Stimulated activated CD4-positive, alpha-beta T cell treated with anti-CD3 and anti-CD28 coated beads, TNF-alpha, amount 100 ng/mL, for 24 hours (primary cell): ENCODE results near the gene TIMP3.

Experiments
- DNase-seq, 3 experiments: peaks; one replicate each; pipeline ENCODE4 v3.0.0-alpha.2; 2020; ENCODE audit warnings: low read depth in 3 of 3

TIMP3 gene

GRCh38 chr22:32806296-32806695 lies 4.8 kb downstream of the TIMP3 start:
- no peak for DNase-seq

GRCh38 chr22:32808038-32808445 lies 6.5 kb downstream of the TIMP3 start:
- no peak for DNase-seq

- no peak for DNase-seq
These were observed 8.5 kb downstream of the TIMP3 start for GRCh38 chr22:32809786-32810554.

GRCh38 chr22:32810555-32811133 lies 9.1 kb downstream of the TIMP3 start:
- DNase-seq = no peak

DNA sequence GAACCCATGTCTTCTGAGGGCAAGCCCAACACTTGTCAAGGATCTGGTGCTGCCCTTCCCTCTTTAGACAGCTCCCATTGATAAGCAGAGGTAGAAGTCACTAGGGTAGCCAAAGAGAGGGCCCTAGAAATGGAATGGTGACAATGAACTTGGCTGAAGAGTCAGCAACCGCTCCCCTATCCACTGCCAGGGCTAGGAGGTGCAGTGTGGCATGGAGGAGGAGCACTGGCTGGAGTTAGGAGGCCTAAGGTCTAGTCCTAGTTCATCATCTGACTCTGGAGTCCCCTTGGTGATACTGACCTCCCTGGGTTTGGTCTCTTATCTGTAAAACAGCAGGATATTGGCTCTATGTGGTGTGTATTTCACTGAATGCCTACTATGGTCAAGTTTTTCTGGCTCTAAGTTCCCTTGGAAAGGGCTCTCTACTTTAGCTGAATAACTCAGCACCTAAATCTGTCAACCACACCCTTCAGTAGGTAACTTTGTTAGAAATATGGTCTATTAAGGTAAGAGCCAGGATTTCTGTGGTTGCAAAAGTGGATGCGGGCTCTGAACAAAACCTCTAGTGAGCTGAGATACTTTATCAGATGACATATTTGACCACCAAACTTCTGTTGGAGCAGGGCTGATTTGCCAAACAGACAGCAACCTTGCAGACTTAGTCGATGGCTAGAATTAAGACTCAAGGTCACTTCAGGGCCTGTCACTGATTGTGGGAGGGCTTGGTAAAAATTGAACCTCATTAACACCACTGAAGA lies 10.5 kb downstream of the TIMP3 start:
- no peak for DNase-seq

DNA sequence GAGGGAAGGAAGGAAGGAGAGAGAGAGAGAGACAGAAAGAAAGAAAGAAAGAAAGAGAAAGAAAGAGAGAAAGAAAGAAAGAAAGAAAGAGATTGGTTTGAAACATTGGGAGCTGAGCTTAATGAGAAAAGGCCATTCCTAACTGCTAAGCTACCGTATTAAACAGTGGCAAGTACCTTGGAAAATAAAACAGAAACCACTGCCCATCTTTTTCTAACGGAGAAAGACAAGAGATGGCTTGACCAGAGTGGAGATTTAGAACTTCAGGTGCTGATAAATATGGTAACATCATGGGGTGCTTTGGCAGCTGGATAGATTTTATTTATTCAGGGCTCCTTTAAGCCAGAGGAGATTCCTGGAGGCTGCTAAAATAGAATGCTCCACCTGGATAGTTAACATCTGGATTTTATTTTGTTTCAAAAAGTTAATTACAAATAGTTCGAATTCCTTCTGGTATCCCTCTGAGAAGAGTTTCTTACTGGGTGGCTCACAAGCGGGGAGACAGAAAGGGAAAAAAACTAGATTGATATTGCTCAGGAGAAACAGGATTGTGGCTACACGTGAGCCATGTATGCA lies 12.9 kb downstream of the TIMP3 start:
- no peak for DNase-seq

DNA sequence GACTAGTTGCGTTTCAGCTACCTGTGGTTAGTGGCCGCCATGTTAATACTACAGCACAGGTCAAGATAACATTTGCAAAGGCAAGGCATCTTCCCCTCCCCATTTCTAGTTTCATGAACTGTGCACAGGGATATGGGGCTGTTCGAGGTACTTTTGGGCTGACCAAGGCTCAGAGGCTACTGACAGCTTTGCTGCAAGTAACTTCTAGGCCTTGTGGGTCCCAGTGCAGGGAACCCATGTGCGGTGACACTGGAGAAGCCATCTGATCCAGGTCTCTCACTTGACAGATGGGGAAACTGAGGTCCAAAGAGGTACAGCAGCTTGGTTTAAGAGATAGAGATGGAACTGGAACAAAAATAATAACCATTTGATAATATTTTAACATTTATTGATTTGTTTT lies 13.6 kb downstream of the TIMP3 start:
- DNase-seq = no peak

DNA sequence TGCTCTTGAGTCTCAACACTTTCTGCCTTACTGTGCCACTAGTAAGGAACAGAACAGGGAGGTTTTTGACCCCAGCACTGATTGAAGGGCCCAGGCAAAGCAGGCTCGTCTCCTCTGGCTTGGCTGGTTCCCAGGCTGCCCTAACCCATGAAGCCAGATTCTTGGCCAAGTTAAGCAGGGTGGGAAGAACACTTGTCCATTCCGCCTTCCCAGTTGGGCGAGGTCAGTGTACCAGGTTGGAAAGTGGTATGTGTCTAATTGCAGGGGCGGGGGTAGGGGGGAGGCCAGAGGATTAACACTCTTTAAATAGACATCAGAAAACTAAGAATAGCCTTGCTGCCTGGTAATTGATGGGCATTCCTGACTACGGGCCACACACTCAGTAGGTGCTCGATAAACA lies 14.4 kb downstream of the TIMP3 start:
- no peak for DNase-seq

DNA sequence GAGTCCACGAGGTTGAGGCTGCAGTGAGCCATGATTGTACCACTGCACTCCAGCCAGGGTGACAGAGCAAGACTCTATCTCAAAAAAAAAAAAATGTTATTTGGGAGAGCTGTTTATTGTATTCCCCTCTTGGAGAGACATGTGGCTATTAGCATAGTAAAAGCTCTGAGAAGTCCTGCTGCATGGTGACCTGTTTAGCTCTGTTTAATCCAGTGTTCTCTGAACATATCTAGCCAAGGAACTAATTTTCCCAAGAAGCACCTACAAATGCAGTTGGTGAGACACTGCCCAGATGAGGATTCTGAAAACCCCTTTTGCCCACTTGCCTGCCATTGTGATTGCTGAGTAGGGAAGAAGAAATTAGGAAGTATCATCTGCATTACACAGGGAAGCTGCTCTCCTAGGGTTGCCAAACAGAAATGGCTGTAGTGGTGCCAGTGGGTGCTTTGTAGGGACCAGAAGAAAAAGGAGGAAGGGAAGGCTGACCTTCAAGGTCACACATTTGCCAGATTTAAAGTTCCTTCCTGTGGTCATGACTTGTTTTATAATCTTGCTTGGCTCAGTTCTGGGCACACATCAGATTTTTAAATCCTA lies 15.7 kb downstream of the TIMP3 start:
- no peak for DNase-seq

- DNase-seq = no peak
These were observed 17.1 kb downstream of the TIMP3 start for GRCh38 chr22:32818446-32819115.

- no peak for DNase-seq
These were observed 17.6 kb downstream of the TIMP3 start for GRCh38 chr22:32819120-32819519.

DNA sequence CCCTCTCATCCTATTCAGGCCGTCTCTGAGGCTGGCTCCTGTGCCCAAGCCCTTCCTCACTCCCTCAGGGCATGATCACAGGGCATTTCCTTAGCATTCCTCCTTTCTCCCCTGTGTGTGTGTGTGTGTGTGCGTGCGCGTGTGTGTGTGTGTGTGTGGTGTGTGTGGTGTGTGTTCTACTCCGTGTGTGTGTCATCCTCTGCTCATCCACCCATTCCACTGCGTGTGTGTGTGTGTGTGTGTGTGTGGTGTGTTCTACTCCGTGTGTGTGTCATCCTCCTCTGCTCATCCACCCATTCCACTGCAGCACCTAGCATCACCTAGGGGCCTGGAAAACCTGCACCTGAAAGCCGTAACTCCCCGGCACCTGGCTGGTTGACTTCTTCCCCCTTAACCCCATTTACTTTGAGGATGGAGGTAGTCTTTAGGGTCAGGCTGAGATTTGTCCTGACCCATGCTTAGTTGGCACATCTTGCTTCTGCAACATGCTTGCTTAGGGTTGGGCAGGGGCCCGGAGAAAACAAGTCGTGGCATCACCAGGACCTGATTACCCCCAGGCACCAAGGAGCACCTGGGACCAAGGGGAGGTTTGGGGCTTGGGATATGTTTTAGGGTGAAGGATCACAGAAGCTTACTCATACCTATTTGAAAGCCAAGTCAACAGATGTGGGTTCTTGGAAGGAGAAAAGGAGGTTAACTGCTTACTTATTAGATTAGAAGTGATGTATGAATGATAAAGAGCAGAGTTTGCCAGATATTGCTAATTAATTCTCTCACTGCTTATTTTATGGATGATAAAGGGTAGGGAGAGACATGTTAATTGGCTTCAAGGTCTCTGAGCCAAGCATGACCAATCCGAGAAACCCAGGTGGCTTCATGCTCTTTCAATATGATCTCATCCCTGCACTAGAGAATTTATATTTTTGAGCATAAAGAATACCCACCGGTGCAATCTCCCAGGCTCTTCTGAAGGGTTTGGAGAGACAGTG lies 18.9 kb downstream of the TIMP3 start:
- DNase-seq = no peak

DNA sequence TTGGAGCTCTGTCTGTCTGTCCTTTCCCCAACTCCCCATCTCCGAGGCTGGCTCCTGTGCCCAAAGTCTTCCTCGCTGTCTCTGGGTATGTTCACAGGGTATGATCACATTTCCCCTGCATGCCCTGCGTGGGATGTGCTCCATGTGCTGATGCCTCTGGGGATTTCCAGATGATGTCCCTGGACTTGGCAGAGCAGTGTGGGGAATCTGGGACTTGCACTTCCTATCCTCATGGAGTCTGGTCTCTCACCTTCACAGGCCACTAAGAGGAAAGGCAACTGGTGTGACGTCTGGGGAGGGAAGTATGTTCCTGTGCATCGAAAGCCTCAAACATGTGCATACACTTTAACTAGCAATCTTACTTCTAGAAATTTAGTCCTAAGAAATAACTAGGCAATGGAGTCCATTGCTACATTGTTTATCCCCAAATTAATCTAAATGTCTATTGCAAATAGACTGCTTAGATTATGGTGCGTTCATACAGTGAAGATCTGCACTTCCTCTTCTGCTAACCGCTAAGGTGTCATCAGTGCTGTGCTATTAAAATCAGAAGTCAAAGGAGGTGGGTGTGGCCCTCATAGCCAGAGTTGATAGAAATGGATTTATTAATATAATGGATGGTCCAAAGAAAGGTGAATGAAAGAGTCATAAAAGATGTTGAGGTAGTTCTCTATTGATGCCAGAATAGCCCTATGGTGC lies 20.8 kb downstream of the TIMP3 start:
- no peak for DNase-seq

- DNase-seq = peak in 1 of 3 experiments; percentile 9
These were observed 21.7 kb downstream of the TIMP3 start for GRCh38 chr22:32823024-32823730.

DNA sequence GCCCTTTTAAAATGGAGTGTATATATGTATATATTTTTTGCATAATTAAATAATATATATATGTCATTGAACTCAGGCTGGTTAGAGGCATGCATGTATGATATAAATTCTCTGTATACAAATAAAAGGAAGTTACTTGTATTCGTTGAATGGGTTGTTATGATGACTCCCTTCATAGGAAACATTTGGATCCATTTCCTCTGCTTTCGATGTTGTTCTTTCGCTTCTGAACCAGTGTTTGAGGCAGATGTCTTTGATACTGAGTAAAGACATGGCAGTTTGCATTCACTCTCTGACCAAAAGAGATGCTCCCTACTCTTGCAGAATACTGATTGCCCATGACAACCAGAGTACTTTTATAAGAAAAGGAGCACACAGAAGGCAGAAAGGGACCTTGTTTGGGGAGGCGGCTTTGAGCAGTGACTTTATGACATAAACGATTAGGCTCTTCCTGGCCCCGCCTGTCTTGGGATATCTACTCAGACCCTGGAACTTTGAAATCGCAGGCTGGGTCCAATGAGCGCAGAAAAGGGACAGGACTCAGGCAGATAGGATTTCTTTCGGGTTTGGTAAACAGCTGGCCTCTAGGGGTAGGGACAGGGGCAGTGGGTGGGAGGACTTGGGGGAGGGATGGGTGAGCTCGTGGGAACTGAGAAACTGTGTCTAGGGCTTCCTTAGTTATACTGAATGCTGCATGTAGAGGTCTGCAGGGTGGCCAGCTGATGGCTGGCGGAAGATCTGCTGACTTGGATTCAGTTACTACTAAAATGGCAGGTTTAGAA lies 23.2 kb downstream of the TIMP3 start:
- no peak for DNase-seq

DNA sequence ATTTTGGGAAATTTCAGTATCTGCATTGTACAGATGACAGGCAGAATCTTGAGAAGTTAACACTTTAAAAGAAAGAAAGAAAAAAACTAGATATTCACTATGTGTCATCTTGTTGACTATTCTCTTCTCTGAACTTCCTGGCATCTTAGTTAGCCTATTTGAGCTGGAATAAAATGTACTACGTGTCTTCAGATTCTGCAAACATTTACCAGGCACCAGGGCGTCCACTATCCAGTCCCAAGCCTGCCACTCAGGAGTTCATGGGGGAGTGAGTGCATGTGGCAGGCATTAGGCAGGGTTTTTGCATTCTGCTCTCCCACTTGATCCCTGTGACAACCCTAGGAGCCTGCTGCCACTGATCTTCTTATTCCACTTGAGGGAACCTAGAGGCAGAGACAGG lies 25.0 kb downstream of the TIMP3 start:
- DNase-seq = no peak

DNA sequence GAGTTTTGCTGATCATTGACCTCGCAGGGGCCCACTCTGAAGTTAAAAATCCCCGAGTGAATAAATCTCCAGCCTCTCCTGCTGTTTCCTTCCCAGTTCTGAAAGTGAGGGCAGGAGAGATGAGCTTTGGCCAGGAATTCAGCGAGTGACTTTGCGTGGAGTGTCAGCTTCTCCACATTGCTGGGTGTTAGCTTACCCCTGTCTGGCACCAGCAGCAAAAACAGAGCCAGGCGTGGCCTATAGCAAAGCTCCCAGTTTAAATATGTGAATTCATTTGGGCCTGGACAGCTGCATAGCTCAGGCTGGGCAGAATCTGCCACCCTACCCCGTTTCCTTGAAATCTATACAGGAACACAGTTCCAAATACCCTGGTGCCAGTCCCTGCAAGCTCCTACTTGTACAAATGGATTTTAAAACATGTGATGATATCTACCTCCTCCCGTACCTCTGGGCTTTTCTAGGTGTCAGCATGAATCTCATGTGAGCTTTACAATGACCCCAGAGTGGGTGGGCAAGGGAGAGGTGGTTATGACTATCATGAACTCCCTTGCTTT lies 25.6 kb downstream of the TIMP3 start:
- no peak for DNase-seq

DNA sequence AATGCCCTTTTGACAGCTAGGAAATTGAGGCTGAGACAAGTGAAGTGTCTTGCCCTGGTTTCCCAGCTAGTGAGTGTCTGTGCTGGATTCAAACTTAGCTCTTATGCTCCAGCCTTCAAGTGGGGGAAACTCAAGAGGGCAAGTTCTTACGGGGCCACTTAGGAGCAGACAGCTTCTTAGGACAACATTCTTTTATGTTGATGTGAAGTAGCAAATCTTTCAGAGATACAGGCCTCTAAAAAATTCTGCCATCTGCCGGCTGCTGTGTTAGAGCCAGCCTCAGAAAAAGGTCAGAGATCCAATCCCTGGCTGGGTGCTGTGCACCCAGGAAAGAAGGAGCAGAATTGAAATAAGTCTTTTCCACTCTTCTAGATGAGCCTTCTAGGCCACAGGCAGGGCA lies 26.6 kb downstream of the TIMP3 start:
- no peak for DNase-seq
